Occipital lobe (tissue), 2 donors: Measurements from ENCODE around the gene SETD1B. TPM values are rescaled to one million over a fixed set of nuclear protein-coding genes. Genes with fewer than 3 reads are reported as not detected.

Experiments used
- DNase-seq: peaks from one replicate; lab custom pipeline; 2025; lab: John Stamatoyannopoulos, UW
- total RNA-seq: library from RNA; depleted of rRNA; stranded (reverse); fragments of >200 nt; gene quantifications from one replicate; pipeline ENCODE4 v1.2.3, GENCODE V29; 2014

The SETD1B gene
- total RNA-seq, 1 donor from 2014 or later: 2.3 TPM

GRCh38 chr12:121807642-121808347, 4.0 kb downstream of the SETD1B start:
- DNase-seq: no peak

DNA sequence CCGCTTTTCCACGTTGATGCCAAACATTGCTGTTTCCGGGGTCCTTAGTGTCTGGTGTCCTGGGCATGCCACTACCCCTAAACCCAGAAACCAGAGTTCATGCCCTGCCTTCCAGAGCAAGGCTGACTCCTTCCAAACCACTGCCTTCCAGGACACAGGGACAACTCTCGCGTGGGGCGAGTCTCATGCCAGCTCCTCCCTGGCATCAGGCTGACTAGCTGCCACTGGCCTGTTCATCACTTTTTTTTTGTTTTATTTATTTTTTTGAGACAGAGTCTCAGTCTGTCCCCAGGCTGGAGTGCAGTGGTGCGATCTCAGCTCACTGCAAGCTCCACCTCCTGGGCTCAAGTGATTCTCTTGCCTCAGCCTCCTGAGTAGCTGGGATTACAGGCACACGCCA, 4.8 kb downstream of the SETD1B start:
- DNase-seq: no peak

- DNase-seq: no peak
Measured at GRCh38 chr12:121809712-121810116, 5.9 kb downstream of the SETD1B start.

GRCh38 chr12:121810234-121810817, 6.5 kb downstream of the SETD1B start:
- DNase-seq: no peak

- DNase-seq: no peak
Measured at GRCh38 chr12:121810833-121811433, 7.1 kb downstream of the SETD1B start.

DNA sequence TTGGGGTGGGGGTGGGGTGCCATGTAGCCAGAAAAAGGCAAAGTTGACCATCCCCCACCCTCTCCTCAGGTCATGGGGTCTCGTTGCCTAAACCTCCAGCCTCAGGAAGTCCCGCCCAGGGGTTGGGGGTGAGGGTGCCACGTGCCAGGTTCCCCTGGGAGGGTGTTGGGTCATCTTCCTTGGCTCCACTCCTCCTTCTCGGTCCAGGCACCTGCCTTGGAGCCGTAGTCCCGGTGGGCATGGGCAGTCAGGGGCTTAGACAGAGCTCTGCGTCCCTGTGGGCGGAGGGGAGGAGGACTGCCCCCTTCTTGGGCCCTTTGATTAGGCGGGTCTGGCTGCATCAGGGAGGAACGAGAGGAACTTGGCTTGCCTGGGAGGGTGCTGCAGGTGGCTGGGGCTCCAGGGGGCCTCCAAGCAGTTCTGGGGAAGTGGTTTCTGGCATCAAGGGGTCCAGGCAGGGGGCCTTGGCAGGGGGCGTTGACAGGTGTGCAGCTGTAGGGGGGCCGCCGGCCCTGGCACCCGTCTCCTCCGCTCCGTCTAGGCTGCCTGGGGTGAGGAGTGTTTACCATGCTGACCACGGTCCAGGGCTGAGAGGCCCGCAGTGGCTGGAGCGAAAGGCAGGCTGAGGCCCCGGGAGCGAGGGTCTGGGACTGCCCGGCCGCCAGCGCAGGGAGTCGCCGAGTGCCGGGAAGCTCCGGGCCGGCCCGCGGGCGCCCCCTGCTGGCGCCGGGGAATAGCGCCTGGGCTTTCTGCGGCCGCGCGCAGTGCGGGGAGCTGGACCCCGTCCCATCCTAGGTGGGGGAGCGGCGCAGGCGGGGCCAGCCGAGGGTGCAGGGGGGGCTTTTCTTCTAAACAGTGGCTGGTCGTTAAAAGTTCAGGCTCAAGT, 7.9 kb downstream of the SETD1B start:
- no peak for DNase-seq

DNA sequence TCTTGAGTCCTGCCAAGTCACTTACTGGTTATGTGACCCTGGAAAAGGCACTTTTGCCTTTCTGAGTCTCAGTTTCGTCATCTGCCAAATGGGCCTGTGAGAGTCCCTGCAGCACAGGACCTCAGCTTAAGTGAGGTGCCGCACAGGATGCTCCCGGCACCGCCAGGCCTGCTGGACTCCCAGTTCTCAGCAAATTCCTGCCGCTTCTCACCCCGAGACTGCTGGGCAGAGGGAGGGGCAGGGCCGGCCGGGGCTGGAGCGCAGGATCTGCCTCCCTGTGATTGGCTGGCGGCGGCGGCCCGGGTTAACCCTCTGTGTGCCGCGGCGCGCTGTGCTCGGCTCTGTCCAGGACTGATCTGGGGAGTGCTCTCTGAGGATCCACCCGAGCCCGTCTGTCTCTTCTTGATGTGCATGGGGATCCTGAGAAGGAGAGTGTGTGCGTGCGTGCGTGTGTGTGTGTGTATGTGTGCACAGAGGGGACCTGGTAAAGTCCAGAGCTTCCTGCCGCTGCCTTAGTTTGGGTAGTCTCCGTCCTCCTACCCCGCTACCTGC, 8.6 kb downstream of the SETD1B start:
- DNase-seq: peak; percentile 52

- DNase-seq: no peak
Measured at GRCh38 chr12:121812921-121813896, 9.4 kb downstream of the SETD1B start.

- DNase-seq: no peak
Measured at GRCh38 chr12:121813951-121814350, 10.1 kb downstream of the SETD1B start.

DNA sequence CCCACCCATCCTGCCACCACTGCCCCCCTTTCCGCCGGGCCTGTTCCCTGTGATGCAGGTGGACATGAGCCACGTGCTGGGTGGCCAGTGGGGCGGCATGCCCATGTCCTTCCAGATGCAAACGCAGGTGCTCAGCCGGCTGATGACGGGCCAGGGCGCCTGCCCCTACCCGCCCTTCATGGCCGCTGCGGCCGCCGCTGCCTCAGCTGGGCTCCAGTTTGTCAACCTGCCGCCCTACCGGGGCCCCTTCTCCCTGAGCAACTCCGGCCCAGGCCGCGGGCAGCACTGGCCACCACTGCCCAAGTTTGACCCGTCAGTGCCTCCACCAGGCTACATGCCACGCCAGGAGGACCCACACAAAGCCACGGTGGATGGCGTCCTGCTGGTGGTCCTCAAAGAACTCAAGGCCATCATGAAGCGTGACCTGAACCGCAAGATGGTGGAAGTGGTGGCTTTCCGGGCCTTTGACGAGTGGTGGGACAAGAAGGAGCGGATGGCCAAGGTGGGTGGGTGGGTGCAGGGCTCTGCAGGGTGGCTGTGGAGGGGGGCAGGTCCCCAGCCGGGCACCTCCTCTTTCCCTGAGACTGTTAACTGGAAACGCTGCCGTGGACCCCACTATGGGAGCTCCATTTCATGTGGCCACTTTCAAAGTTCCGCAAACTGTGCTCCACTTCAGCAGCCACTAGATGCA, 10.8 kb downstream of the SETD1B start:
- no peak for DNase-seq

DNA sequence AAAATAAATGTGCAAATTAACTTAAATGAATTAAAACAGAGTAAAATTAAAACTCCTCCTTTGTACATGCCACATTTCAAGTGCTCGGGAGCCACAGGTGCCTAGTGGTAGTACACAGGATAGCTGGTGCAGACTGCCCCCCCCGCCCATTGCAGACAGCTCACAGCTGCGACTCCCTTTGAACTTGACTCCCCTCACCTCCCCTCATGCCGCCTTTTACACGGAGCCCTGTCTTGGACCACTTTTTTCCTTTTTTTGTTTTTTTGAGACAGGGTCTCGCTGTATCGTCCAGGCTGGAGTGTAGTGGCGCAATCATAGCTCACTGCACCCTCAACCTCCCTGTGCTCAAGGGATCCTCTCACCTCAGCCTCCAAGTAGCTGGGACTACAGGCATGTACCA, 11.5 kb downstream of the SETD1B start:
- DNase-seq: no peak

GRCh38 chr12:121816925-121817647, 13.3 kb downstream of the SETD1B start:
- DNase-seq: no peak

- DNase-seq: no peak
Measured at GRCh38 chr12:121817648-121818043, 13.8 kb downstream of the SETD1B start.

- DNase-seq: no peak
Measured at GRCh38 chr12:121819212-121819949, 15.6 kb downstream of the SETD1B start.

GRCh38 chr12:121820056-121820455, 16.2 kb downstream of the SETD1B start:
- DNase-seq: no peak

DNA sequence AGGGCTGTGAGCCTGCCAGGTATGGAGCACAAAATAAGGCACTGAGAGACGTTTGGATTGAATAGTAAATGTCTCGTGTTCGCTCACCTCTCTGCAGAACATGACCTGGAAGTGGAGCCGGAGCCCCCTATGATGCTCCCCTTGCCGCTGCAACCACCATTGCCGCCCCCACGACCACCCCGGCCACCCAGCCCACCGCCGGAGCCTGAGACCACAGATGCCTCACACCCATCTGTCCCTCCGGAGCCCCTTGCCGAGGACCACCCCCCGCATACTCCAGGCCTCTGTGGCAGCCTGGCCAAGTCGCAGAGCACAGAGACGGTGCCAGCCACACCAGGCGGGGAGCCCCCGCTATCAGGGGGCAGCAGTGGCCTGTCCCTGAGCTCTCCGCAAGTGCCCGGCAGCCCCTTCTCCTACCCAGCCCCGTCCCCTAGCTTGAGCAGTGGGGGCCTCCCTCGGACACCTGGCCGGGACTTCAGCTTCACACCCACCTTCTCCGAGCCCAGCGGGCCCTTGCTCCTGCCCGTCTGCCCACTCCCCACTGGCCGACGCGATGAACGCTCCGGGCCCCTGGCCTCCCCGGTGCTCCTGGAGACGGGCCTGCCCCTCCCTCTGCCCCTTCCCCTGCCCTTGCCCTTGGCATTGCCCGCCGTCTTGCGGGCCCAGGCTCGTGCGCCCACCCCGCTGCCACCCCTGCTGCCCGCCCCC, 18.7 kb downstream of the SETD1B start:
- DNase-seq: no peak

DNA sequence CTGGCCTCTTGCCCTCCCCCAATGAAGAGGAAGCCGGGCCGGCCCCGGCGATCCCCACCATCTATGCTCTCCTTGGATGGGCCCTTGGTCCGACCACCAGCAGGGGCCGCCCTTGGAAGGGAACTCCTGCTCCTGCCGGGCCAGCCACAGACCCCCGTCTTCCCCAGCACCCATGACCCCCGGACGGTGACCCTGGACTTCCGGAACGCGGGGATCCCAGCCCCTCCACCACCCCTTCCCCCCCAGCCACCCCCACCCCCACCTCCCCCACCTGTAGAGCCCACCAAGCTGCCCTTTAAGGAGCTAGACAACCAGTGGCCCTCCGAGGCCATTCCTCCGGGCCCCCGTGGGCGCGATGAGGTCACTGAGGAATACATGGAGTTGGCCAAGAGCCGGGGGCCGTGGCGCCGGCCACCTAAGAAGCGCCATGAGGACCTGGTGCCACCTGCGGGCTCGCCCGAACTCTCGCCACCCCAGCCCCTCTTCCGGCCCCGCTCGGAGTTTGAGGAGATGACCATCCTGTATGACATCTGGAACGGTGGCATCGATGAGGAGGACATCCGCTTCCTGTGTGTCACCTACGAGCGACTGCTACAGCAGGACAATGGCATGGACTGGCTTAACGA, 19.4 kb downstream of the SETD1B start:
- no peak for DNase-seq
